Epithelial cell of alveolus of lung (primary cell): Measurements from ENCODE around the gene DSG4. TPM values are rescaled to one million over a fixed set of nuclear protein-coding genes. Genes with fewer than 3 reads are reported as not detected.

ENCODE experiments used
- total RNA-seq: library from RNA; depleted of rRNA; stranded (reverse); fragments of >200 nt; gene quantifications from 2 replicates; pipeline ENCODE4 v1.2.1, GENCODE V29; 2015

The DSG4 gene, protein sequence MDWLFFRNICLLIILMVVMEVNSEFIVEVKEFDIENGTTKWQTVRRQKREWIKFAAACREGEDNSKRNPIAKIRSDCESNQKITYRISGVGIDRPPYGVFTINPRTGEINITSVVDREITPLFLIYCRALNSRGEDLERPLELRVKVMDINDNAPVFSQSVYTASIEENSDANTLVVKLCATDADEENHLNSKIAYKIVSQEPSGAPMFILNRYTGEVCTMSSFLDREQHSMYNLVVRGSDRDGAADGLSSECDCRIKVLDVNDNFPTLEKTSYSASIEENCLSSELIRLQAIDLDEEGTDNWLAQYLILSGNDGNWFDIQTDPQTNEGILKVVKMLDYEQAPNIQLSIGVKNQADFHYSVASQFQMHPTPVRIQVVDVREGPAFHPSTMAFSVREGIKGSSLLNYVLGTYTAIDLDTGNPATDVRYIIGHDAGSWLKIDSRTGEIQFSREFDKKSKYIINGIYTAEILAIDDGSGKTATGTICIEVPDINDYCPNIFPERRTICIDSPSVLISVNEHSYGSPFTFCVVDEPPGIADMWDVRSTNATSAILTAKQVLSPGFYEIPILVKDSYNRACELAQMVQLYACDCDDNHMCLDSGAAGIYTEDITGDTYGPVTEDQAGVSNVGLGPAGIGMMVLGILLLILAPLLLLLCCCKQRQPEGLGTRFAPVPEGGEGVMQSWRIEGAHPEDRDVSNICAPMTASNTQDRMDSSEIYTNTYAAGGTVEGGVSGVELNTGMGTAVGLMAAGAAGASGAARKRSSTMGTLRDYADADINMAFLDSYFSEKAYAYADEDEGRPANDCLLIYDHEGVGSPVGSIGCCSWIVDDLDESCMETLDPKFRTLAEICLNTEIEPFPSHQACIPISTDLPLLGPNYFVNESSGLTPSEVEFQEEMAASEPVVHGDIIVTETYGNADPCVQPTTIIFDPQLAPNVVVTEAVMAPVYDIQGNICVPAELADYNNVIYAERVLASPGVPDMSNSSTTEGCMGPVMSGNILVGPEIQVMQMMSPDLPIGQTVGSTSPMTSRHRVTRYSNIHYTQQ
- total RNA-seq, result not detected in 2 replicates

DNA sequence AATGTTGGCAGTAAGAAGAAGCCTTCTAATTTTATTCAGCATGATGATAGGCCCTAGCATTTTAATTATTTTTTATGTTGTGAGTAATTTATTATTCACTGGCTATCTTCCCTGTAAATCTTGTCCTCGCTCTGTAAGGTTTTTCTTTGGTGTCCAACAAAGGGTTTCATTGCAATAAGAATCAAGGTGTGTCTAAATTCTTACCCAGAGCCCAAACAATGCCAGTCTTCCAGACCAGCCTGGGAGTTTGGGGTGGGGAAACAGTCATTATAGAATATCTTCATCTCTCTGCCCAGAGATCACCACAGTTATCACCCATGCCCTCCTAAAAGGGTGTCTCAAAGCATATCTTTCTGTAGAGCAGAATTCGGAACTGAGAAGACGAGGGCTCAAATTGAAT, at the start of gene DSG4:
DSG4 (plus strand) TSS at position 301 of the 400 bp plus-strand sequence. CDS start 135 bp downstream, outside the sequence.

DNA sequence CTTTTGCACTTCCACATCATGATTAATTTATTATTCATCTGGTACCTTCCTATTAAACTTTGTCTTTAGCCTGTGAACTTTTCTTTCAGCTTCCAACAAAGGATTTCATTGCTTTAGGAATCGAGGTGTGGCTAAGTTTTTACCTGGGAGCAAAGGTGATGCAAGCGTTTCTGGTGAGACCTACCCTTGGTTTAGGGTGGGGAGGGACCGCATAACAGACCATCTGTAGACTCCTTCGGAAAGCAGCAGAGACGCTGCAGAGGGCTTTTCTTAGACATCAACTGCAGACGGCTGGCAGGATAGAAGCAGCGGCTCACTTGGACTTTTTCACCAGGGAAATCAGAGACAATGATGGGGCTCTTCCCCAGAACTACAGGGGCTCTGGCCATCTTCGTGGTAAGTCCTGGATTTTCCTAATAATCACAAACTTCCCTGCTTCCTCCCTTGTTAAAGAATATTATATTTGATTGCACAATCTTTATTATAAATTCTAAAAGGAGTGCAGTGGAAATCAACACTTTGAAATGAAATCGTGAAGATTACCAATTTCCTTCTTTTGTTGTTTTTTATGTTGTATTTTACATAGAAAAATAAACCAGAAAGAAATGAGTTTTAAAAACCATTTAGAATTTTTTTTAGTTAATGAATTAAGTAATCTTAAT, 71.1 kb downstream of the DSG4 start, which contains the start of gene DSG3:
DSG3 (plus strand) TSS at position 212 of the 662 bp plus-strand sequence; CDS start at position 349, 137 bp downstream.

Other genes starting within 250 kb of the DSG4 start
- gene DSC1, start 213.9 kb upstream of the DSG4 start, total RNA-seq, result not detected in 2 replicates
- not detected in 2 replicates for gene DSG1, start 58.6 kb upstream of the DSG4 start, total RNA-seq
- gene DSG3, start 71.0 kb downstream of the DSG4 start, total RNA-seq, result 0.13 TPM in 1 of 2 replicates, not detected in the other
- gene DSG2, start 121.4 kb downstream of the DSG4 start, total RNA-seq, result 13.7 and 28.7 TPM in 2 replicates
- gene TTR, start 215.1 kb downstream of the DSG4 start, total RNA-seq, result not detected in 2 replicates